ENCODE data around the gene FAM20B. TPM values are rescaled to one million over a fixed set of nuclear protein-coding genes. Genes with fewer than 3 reads are reported as not detected.

The FAM20B gene
- total and polyA plus RNA-seq, 2 of the 13 experiments (the other 11 are each of a cell fraction or from before 2014, with no cell fraction given): 13.8 to 26.9 TPM

- TF ChIP-seq AFF4 (CRISPR knock-in tag; IDR thresholded peaks at IDR 0.05) (no peak), FOXO4 (CRISPR knock-in tag; conservative IDR thresholded peaks at IDR 0.05) (no peak), ZNF367 (CRISPR knock-in tag; IDR thresholded peaks at IDR 0.05; ENCODE audit: borderline replicate concordance) (no peak), U2AF2 (IDR thresholded peaks at IDR 0.05; ENCODE audit: low read depth, low read length) (no peak), ZNF740 (CRISPR knock-in tag; IDR thresholded peaks at IDR 0.05) (no peak), NR2C2 (CRISPR knock-in tag; IDR thresholded peaks at IDR 0.05; ENCODE audit: borderline replicate concordance) (peak; percentile 85), REST (IDR thresholded peaks at IDR 0.05; ENCODE audit: borderline replicate concordance in 1 of 2, low read depth in 1 of 2, low read length in 2 of 2) (peak in 1 of 2 experiments; percentile 63; a peak in 2 of 4 replicates), TFE3 (CRISPR knock-in tag; IDR thresholded peaks at IDR 0.05) (peak; percentile 96), TOE1 (CRISPR knock-in tag; IDR thresholded peaks at IDR 0.05) (no peak; the same call in 1 of the 2 replicates), ZBED4 (CRISPR knock-in tag; IDR thresholded peaks at IDR 0.05; ENCODE audit: borderline replicate concordance) (0 out of 2 replicates have a peak, but pooled peaks have one; percentile 7), ZNF296 (CRISPR knock-in tag; conservative IDR thresholded peaks at IDR 0.05) (no peak), ZNF557 (CRISPR knock-in tag; IDR thresholded peaks at IDR 0.05) (no peak)
Measured at GRCh38 chr1:179104611-179105250, 79.0 kb downstream of the FAM20B start (continued).
